ENCODE data around the gene TPST2.

DNA sequence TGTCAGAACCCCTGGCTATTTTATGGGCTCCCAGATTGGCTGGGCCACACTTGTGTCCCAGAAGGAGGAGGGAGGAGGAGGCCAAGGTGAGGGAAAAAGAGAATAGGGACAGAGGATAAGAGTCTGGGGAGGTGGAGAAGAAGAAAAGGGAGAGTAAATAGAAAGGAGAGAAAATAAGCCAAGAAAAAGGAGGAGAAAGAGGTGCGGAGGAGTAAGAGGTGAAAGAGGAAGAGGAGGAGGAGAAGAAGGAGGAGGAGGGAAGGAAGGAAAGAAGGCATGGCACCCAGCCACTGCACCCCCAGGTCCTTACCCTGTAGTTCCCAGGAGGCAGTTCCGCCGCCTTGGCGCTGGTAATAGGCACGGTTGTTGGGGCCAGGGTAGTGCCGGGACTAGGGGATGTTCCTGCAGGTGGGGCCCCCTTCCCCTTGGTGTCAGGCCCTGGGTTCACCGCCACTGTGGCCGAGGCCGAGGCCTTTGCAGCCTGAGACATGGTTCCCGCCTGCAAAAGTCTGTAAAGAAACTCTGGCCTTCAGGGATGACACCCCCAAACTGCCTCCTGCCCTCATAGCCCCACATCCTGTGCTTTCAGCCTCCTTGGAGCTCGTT is 26.0 kb upstream of the TPST2 start:
- TF ChIP-seq, protein P1, sequence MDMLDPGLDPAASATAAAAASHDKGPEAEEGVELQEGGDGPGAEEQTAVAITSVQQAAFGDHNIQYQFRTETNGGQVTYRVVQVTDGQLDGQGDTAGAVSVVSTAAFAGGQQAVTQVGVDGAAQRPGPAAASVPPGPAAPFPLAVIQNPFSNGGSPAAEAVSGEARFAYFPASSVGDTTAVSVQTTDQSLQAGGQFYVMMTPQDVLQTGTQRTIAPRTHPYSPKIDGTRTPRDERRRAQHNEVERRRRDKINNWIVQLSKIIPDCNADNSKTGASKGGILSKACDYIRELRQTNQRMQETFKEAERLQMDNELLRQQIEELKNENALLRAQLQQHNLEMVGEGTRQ (IDR thresholded peaks at IDR 0.05; ENCODE audit: borderline replicate concordance, low read depth, low read length): no peak
- TF ChIP-seq POLR2A (IDR thresholded peaks at IDR 0.05; ENCODE audit: low read depth, low read length): no peak
- TF ChIP-seq CTCF (IDR thresholded peaks at IDR 0.05 in 2 of 3, conservative IDR thresholded peaks at IDR 0.05 in 1 of 3; ENCODE audit: control insufficient read depth in 2 of 3, extremely low read depth in 1 of 3, insufficient read depth in 1 of 3, low read depth in 3 of 3, low read length in 3 of 3): no peak
- no peak for TF ChIP-seq TCF7 (IDR thresholded peaks at IDR 0.05; ENCODE audit: borderline replicate concordance)
- no peak for TF ChIP-seq RFX5 (IDR thresholded peaks at IDR 0.05; ENCODE audit: low read depth, low read length)
- no peak for TF ChIP-seq IKZF1 (conservative IDR thresholded peaks at IDR 0.05)
- TF ChIP-seq FOXM1 (IDR thresholded peaks at IDR 0.05; ENCODE audit: low read depth, low read length): no peak
- TF ChIP-seq EED (IDR thresholded peaks at IDR 0.05; ENCODE audit: low read depth): no peak
- TF ChIP-seq EZH2 (IDR thresholded peaks at IDR 0.05; ENCODE audit: borderline replicate concordance, control insufficient read depth, low read depth, low read length): no peak
- TF ChIP-seq TARDBP (IDR thresholded peaks at IDR 0.05; ENCODE audit: borderline replicate concordance): no peak
